Type B pancreatic cell (in vitro differentiated cells): ENCODE results near the gene SLC9A7. TPM values are rescaled to one million over a fixed set of nuclear protein-coding genes. Genes with fewer than 3 reads are reported as not detected.
A peak's percentile ranks its signal among the peaks of the same experiment; 100 is the strongest.

Source experiments
- DNase-seq: peaks from one replicate; pipeline ENCODE4 v3.0.0; 2021; ENCODE audit warnings: mixed read lengths; ENCODE audit not compliant: unreplicated experiment; ENCODE audit errors: extremely low spot score
- H3K27ac Mint-ChIP-seq: 2 replicates; pipeline ENCODE4 v1.8.0; 2021; ENCODE audit warnings: mild to moderate bottlenecking, mixed read lengths
- H3K27me3 Mint-ChIP-seq: 2 replicates; pipeline ENCODE4 v1.8.0; 2021; ENCODE audit warnings: mixed read lengths
- H3K36me3 Mint-ChIP-seq: 2 replicates; pipeline ENCODE4 v1.8.0; 2021; ENCODE audit warnings: mixed read lengths
- H3K4me1 Mint-ChIP-seq: one replicate; pipeline ENCODE4 v1.8.0; 2021; ENCODE audit warnings: mixed read lengths; ENCODE audit not compliant: unreplicated experiment
- H3K4me3 Mint-ChIP-seq: 2 replicates; pipeline ENCODE4 v1.8.0; 2021; ENCODE audit warnings: mild to moderate bottlenecking, mixed read lengths
- H3K9me3 Mint-ChIP-seq: 2 replicates; pipeline ENCODE4 v1.8.0; 2021; ENCODE audit warnings: mixed read lengths
- CTCF ChIP-seq: fragments of 200-600 bp; sonication (generic); conservative IDR thresholded peaks from 2 replicates; pipeline ENCODE4 v1.5.0; 2021; ENCODE audit warnings: antibody characterized with exemption, mild to moderate bottlenecking
- total RNA-seq: library from RNA; stranded (reverse); gene quantifications from 2 replicates; pipeline ENCODE4 v1.2.1, GENCODE V29; 2021; ENCODE audit warnings: low replicate concordance

SLC9A7 gene
- total RNA-seq, 1 donor from 2014 or later, result 7.5 TPM

DNA sequence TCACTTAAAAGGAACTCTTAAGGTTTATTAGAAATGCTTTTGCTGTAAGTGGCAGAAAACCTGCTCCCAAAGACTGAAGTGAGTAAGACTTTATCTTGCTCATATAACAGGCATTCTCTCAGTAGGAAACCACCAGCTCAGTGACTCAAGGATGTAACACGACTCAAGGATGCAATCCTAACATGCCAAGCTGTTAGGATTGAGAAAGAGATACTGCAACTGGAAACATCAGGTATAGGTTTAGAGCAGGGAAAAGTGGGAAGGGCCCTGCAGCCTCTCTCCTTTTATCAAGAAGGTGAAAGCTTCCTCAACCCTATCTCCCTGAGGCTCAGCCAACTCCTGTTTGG lies 11.9 kb upstream of the SLC9A7 start:
- H3K4me3 Mint-ChIP-seq, result no peak overlapping the region
- no peak overlapping the region for H3K27ac Mint-ChIP-seq
- peaks cover 7% of the 10 kb centered on the region for H3K9me3 Mint-ChIP-seq
- no peaks in the 10 kb centered on the region for H3K4me1 Mint-ChIP-seq
- H3K36me3 Mint-ChIP-seq, result no peaks in the 10 kb centered on the region
- no peaks in the 10 kb centered on the region for H3K27me3 Mint-ChIP-seq
- no peak for TF ChIP-seq CTCF
- DNase-seq, result no peak

DNA sequence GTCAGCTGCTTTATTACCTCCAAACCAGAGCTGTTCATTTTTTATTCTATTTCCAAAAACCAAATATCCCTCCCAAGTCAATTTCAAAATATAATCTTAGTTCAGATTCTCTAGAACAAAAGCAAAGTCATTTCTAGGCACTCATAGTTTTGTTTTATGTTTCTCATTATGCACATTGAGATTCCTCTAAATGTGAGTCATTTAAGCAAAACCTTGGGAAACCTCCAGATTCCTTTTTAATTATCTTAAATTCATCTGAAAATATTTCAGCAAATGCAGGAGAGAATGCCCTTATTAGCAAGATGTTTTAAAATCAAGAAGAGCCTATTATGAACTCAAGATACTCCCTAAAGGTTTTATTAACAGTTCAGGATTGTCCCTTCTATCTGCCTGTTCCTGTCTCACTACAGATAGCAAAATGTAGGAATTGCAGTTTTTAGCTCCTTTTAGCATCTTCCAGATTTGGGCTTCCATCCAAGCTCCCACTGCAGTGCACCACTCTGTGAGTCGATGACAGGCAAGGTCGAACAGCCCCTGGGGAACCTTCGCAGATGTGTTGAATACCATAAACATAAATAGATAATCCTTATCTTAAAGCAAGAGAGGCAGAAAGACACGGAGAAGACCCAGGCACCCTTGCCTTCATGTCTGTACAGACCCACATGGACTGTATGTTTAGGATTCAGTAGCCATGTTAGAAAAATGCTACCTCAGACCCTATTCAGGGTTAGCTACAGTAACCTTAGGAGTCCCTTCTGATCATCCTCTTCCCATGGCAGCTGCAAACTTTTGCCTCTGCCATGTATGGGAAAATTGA lies 11.3 kb upstream of the SLC9A7 start:
- Mint-ChIP-seq H3K4me1 (no peaks in the 10 kb centered on the region), H3K27me3 (no peaks in the 10 kb centered on the region), H3K36me3 (no peaks in the 10 kb centered on the region), H3K4me3 (no peak overlapping the region), H3K27ac (no peak overlapping the region), H3K9me3 (peaks cover 7% of the 10 kb centered on the region)
- DNase-seq, result no peak
- no peak for TF ChIP-seq CTCF

DNA sequence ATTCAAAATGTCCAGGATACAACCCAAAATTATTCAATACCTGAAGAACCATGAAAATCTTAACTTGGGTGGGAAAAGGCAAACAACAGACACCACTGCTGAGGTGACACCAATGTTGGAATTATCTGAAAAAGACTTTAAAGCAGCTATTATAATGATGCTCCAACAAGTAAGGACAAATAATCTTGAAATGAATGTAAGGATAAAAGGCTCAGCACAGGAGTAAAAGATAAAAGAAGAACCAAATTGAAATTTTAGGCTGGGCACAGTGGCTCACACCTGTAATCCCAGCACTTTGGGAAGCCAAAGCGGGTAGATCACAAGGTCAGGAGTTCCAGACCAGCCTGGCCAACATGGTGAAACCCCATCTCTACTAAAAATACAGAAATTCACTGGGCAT lies 4.0 kb upstream of the SLC9A7 start:
- no peak for DNase-seq
- peaks cover 6% of the 10 kb centered on the region for H3K27me3 Mint-ChIP-seq
- H3K27ac Mint-ChIP-seq, result no peak overlapping the region
- no peak for TF ChIP-seq CTCF
- H3K4me3 Mint-ChIP-seq, result no peak overlapping the region
- H3K4me1 Mint-ChIP-seq, result no peaks in the 10 kb centered on the region
- H3K36me3 Mint-ChIP-seq, result no peaks in the 10 kb centered on the region
- H3K9me3 Mint-ChIP-seq, result no peaks in the 10 kb centered on the region

DNA sequence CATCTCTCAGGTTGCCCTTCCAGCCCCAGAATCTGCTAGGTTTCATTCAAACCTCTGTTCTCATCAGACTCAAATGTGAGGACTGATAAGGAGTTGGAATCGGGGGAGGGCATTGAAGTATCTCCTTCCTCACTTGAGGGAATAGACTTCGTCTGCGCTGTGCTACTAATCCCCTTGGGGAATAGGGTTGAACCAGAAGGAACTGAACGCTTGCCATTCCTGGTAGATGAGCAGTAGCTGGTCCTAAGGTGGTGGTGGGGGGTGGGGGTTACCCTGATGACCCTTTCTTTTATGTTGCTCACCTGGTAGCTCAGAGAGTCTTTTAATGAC lies 692 bp upstream of the SLC9A7 start:
- H3K27ac Mint-ChIP-seq, result peak overlapping the region; percentile 65
- no peak for DNase-seq
- H3K4me1 Mint-ChIP-seq, result no peaks in the 10 kb centered on the region
- H3K36me3 Mint-ChIP-seq, result no peaks in the 10 kb centered on the region
- peaks cover 6% of the 10 kb centered on the region for H3K27me3 Mint-ChIP-seq
- H3K4me3 Mint-ChIP-seq, result peak overlapping the region; percentile 88
- no peaks in the 10 kb centered on the region for H3K9me3 Mint-ChIP-seq
- TF ChIP-seq CTCF, result no peak

DNA sequence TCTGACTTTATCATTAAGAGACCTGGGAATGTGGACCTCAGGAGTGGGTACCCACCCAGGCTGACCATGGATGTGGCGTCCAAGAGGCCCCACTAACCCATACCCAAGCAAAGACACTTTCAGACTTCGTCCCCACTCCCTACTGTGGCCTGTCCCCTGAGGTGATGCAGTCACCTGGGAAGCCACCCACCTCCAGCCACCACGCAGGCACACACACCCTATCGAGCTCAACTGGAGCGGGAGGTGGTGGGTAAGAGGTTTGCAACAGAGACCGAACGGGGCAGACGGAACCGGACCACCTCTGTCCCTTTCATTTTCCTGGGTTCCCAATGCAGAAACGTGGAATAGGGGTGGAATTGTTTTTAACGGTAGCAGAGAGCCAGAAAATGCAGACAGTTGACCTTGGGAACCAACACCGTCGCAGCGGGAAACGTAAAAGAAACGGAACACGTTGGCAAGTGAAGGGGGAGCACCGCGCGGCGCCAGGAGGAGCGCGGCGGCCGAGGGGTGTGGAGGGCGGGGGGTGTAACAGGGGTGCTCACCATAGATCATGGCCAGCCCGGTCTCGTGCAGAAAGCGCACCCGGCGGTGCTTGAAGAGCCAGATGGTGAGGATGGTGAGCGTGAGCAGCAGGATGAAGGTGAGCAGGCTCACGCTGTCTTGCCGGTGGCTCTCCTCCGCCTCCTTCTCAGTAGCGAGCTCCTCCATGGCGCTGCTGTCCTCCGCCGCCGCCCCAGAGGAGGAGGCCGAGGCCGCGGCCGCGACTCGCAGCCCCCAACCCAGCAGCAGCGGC lies 559 bp downstream of the SLC9A7 start:
- H3K4me1 Mint-ChIP-seq, result no peaks in the 10 kb centered on the region
- H3K4me3 Mint-ChIP-seq, result peak overlapping the region; percentile 91
- no peaks in the 10 kb centered on the region for H3K36me3 Mint-ChIP-seq
- no peak for DNase-seq
- peaks cover 6% of the 10 kb centered on the region for H3K27me3 Mint-ChIP-seq
- peak overlapping the region; percentile 75 for H3K27ac Mint-ChIP-seq
- TF ChIP-seq CTCF, result no peak
- H3K9me3 Mint-ChIP-seq, result no peaks in the 10 kb centered on the region
